WTC11 (cell line): Measurements from ENCODE around the gene BABAM2. TPM values are rescaled to one million over a fixed set of nuclear protein-coding genes. Genes with fewer than 3 reads are reported as not detected.

Experiments
- ATAC-seq: fragments of 200-7000 bp; cut with Tn5 transposase; 2 replicates; pipeline ENCODE4 v1.10.0; 2021; ENCODE audit warnings: mild to moderate bottlenecking, moderate library complexity
- CTCF ChIA-PET: fragments of 300-600 bp; sonication (Branson Sonifier 250); formaldehyde crosslinking; loops from one replicate; lab custom pipeline; 2021; ENCODE audit warnings: antibody characterized with exemption; lab: Charles Lee
- POLR2A ChIA-PET: fragments of 350-600 bp; sonication (Branson Sonifier 250); formaldehyde crosslinking; loops from one replicate; lab custom pipeline; 2021; ENCODE audit warnings: antibody characterized with exemption; lab: Charles Lee
- DNase-seq: peaks from one replicate; pipeline ENCODE4 v3.0.0; 2021; ENCODE audit warnings: low spot score
- H3K27ac Mint-ChIP-seq: 2 replicates; pipeline ENCODE4 v1.8.0; 2021; ENCODE audit warnings: mixed read lengths
- H3K27me3 Mint-ChIP-seq: 2 replicates; pipeline ENCODE4 v1.8.0; 2021; ENCODE audit warnings: low read depth, mild to moderate bottlenecking, moderate library complexity, mixed read lengths
- H3K36me3 Mint-ChIP-seq: 2 replicates; pipeline ENCODE4 v1.8.0; 2021; ENCODE audit warnings: mixed read lengths
- H3K4me1 Mint-ChIP-seq: 2 replicates; pipeline ENCODE4 v1.8.0; 2022; ENCODE audit warnings: mixed read lengths
- H3K4me3 Mint-ChIP-seq: 2 replicates; pipeline ENCODE4 v1.8.0; 2021; ENCODE audit warnings: mild to moderate bottlenecking, moderate library complexity, mixed read lengths
- H3K9me3 Mint-ChIP-seq: 2 replicates; pipeline ENCODE4 v1.8.0; 2021; ENCODE audit warnings: mixed read lengths
- FOXK1 ChIP-seq: sonication (generic); formaldehyde crosslinking; IDR thresholded peaks from 2 replicates; pipeline ENCODE4 v1.8.0; 2022; ENCODE audit warnings: mild to moderate bottlenecking, moderate library complexity, missing genetic modification reagents
- JUN ChIP-seq: sonication (generic); formaldehyde crosslinking; IDR thresholded peaks from 2 replicates; pipeline ENCODE4 v1.8.0; 2023; ENCODE audit warnings: mild to moderate bottlenecking, missing genetic modification reagents
- SMAD4 ChIP-seq: sonication (generic); formaldehyde crosslinking; IDR thresholded peaks from 2 replicates; pipeline ENCODE4 v1.8.0; 2022; ENCODE audit warnings: mild to moderate bottlenecking, missing genetic modification reagents
- TCF7 ChIP-seq: sonication (generic); formaldehyde crosslinking; IDR thresholded peaks from 2 replicates; pipeline ENCODE4 v1.8.0; 2022; ENCODE audit warnings: mild to moderate bottlenecking, low read depth, missing genetic modification reagents, moderate library complexity
- ZBTB21 ChIP-seq: sonication (generic); formaldehyde crosslinking; IDR thresholded peaks from 2 replicates; pipeline ENCODE4 v1.8.1; 2023; ENCODE audit warnings: mild to moderate bottlenecking, missing genetic modification reagents, borderline replicate concordance
- ZNF138 ChIP-seq: sonication (generic); formaldehyde crosslinking; conservative IDR thresholded peaks from 2 replicates; pipeline ENCODE4 v1.8.1; 2022; ENCODE audit warnings: mild to moderate bottlenecking, moderate library complexity, missing genetic modification reagents
- ZNF232 ChIP-seq: sonication (generic); formaldehyde crosslinking; IDR thresholded peaks from 2 replicates; pipeline ENCODE4 v1.8.0; 2022; ENCODE audit warnings: mild to moderate bottlenecking, missing genetic modification reagents
- ZNF671 ChIP-seq: fragments of 250-450 bp; sonication (Bioruptor Pico); IDR thresholded peaks from 2 replicates; pipeline ENCODE4 v1.8.0; 2021; ENCODE audit warnings: mild to moderate bottlenecking
- total RNA-seq: library from RNA; stranded (reverse); gene quantifications from 3 replicates; pipeline ENCODE4 v1.2.3, GENCODE V29; 2021
- TF ChIP-seq, protein P1 (sequence below): sonication (generic); formaldehyde crosslinking; IDR thresholded peaks from 2 replicates; pipeline ENCODE4 v1.8.1; 2023; ENCODE audit warnings: mild to moderate bottlenecking, missing genetic modification reagents
- TF ChIP-seq, protein P2 (sequence below): sonication (generic); formaldehyde crosslinking; IDR thresholded peaks from 2 replicates; pipeline ENCODE4 v1.8.0; 2023; ENCODE audit warnings: mild to moderate bottlenecking, missing genetic modification reagents
- TF ChIP-seq, protein P3 (sequence below): sonication (generic); formaldehyde crosslinking; IDR thresholded peaks from 2 replicates; pipeline ENCODE4 v1.8.1; 2022; ENCODE audit warnings: missing genetic modification reagents, borderline replicate concordance
- TF ChIP-seq, protein P4 (sequence below): sonication (generic); formaldehyde crosslinking; conservative IDR thresholded peaks from 2 replicates; pipeline ENCODE4 v1.8.1; 2023; ENCODE audit warnings: mild to moderate bottlenecking, low read depth, missing genetic modification reagents, moderate library complexity
- TF ChIP-seq, protein P5 (sequence below): fragments of 250-450 bp; sonication (Bioruptor Pico); IDR thresholded peaks from 2 replicates; pipeline ENCODE4 v1.9.0; 2021; ENCODE audit warnings: mild to moderate bottlenecking, borderline replicate concordance
- TF ChIP-seq, protein P6 (sequence below): sonication (generic); formaldehyde crosslinking; IDR thresholded peaks from 2 replicates; pipeline ENCODE4 v1.8.0; 2022; ENCODE audit warnings: mild to moderate bottlenecking, missing genetic modification reagents

BABAM2 gene
- total RNA-seq, 1 experiment from 2014 or later = 16.5 TPM

DNA sequence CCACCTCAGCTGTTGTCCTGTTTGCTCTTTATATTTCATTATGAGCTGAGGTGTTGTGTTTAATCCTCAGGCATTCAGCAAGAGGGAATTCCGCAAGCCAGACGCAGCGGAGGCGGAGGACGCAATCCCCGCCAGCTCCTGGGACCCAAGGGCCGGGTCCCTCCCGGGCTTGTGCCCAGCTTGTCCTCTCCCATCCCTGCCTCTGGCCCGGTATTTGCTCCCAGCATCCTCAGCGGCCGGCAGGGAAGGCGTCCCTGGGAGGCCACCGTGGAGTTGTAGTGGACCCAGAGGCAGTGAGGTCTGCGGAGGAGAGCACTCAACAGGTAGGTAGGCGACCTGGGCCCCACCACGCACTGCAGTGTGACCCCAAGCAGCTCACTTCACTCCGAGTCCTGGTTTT is 459.7 kb downstream of the BABAM2 start:
- ATAC-seq = no peak
- H3K4me3 Mint-ChIP-seq = no peak overlapping the region
- H3K27ac Mint-ChIP-seq = no peak overlapping the region
- no peaks in the 10 kb centered on the region for H3K36me3 Mint-ChIP-seq
- TF ChIP-seq TCF7 (CRISPR knock-in tag) (no peak), ZNF671 (no peak), FOXK1 (no peak)
- TF ChIP-seq, protein P1, sequence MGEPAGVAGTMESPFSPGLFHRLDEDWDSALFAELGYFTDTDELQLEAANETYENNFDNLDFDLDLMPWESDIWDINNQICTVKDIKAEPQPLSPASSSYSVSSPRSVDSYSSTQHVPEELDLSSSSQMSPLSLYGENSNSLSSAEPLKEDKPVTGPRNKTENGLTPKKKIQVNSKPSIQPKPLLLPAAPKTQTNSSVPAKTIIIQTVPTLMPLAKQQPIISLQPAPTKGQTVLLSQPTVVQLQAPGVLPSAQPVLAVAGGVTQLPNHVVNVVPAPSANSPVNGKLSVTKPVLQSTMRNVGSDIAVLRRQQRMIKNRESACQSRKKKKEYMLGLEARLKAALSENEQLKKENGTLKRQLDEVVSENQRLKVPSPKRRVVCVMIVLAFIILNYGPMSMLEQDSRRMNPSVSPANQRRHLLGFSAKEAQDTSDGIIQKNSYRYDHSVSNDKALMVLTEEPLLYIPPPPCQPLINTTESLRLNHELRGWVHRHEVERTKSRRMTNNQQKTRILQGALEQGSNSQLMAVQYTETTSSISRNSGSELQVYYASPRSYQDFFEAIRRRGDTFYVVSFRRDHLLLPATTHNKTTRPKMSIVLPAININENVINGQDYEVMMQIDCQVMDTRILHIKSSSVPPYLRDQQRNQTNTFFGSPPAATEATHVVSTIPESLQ (CRISPR knock-in tag) = no peak
- TF ChIP-seq, protein P2, sequence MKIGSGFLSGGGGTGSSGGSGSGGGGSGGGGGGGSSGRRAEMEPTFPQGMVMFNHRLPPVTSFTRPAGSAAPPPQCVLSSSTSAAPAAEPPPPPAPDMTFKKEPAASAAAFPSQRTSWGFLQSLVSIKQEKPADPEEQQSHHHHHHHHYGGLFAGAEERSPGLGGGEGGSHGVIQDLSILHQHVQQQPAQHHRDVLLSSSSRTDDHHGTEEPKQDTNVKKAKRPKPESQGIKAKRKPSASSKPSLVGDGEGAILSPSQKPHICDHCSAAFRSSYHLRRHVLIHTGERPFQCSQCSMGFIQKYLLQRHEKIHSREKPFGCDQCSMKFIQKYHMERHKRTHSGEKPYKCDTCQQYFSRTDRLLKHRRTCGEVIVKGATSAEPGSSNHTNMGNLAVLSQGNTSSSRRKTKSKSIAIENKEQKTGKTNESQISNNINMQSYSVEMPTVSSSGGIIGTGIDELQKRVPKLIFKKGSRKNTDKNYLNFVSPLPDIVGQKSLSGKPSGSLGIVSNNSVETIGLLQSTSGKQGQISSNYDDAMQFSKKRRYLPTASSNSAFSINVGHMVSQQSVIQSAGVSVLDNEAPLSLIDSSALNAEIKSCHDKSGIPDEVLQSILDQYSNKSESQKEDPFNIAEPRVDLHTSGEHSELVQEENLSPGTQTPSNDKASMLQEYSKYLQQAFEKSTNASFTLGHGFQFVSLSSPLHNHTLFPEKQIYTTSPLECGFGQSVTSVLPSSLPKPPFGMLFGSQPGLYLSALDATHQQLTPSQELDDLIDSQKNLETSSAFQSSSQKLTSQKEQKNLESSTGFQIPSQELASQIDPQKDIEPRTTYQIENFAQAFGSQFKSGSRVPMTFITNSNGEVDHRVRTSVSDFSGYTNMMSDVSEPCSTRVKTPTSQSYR (CRISPR knock-in tag) = no peak
- no peaks in the 10 kb centered on the region for H3K9me3 Mint-ChIP-seq
- H3K4me1 Mint-ChIP-seq = peaks cover 10% of the 10 kb centered on the region; the same call in 1 of the 2 replicates
- H3K27me3 Mint-ChIP-seq = no peaks in the 10 kb centered on the region
- CTCF ChIA-PET = interaction anchor here (1.7 kb wide), 2 partner anchors 9 to 646 kb away, joined by 4 read pairs; no protein-coding TSS in a partner anchor
- POLR2A ChIA-PET = no interaction called here
- no peak for DNase-seq

DNA sequence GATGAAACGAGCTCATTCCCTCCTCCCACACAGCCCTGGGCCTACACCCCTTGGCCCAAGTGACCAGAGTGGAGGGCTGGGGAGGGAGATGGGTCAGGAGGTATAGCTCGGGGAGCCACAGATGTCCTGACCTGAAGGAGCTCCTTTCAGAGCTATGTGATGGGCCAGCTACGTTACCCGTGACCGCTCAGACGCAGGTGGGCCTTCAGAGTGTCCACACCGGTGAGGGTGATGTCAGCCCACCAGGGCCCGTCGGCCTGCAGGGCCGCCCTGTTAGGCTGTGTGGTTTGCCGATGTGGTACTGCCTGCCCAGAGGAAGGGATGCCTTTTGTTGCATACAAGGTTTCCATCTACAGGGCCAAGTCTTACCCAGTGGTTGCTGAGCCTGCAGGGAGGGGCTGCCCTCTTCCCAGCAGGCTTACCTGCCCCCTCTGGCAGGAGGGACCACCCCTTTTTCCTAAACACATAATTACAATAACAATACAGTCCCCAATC is 460.3 kb downstream of the BABAM2 start:
- CTCF ChIA-PET = interaction anchor here (1.7 kb wide), 2 partner anchors 10 to 647 kb away, joined by 4 read pairs; no protein-coding TSS in a partner anchor

More for the DNA sequence above, 460.3 kb downstream of the BABAM2 start:
- Mint-ChIP-seq H3K4me1 (peaks cover 10% of the 10 kb centered on the region; the same call in 1 of the 2 replicates), H3K4me3 (no peak overlapping the region), H3K27me3 (no peaks in the 10 kb centered on the region), H3K36me3 (no peaks in the 10 kb centered on the region), H3K27ac (no peak overlapping the region), H3K9me3 (no peaks in the 10 kb centered on the region)
- DNase-seq = no peak
- POLR2A ChIA-PET = no interaction called here
- TF ChIP-seq SMAD4 (CRISPR knock-in tag) = no peak
- TF ChIP-seq, protein P3, sequence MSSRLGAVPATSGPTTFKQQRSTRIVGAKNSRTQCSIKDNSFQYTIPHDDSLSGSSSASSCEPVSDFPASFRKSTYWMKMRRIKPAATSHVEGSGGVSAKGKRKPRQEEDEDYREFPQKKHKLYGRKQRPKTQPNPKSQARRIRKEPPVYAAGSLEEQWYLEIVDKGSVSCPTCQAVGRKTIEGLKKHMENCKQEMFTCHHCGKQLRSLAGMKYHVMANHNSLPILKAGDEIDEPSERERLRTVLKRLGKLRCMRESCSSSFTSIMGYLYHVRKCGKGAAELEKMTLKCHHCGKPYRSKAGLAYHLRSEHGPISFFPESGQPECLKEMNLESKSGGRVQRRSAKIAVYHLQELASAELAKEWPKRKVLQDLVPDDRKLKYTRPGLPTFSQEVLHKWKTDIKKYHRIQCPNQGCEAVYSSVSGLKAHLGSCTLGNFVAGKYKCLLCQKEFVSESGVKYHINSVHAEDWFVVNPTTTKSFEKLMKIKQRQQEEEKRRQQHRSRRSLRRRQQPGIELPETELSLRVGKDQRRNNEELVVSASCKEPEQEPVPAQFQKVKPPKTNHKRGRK (CRISPR knock-in tag) = no peak
- TF ChIP-seq, protein P4, sequence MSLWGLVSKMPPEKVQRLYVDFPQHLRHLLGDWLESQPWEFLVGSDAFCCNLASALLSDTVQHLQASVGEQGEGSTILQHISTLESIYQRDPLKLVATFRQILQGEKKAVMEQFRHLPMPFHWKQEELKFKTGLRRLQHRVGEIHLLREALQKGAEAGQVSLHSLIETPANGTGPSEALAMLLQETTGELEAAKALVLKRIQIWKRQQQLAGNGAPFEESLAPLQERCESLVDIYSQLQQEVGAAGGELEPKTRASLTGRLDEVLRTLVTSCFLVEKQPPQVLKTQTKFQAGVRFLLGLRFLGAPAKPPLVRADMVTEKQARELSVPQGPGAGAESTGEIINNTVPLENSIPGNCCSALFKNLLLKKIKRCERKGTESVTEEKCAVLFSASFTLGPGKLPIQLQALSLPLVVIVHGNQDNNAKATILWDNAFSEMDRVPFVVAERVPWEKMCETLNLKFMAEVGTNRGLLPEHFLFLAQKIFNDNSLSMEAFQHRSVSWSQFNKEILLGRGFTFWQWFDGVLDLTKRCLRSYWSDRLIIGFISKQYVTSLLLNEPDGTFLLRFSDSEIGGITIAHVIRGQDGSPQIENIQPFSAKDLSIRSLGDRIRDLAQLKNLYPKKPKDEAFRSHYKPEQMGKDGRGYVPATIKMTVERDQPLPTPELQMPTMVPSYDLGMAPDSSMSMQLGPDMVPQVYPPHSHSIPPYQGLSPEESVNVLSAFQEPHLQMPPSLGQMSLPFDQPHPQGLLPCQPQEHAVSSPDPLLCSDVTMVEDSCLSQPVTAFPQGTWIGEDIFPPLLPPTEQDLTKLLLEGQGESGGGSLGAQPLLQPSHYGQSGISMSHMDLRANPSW (CRISPR knock-in tag) = no peak
- no peak for TF ChIP-seq ZBTB21 (CRISPR knock-in tag)
- TF ChIP-seq TCF7 (CRISPR knock-in tag) = no peak
- no peak for TF ChIP-seq ZNF138 (CRISPR knock-in tag)
- no peak for TF ChIP-seq JUN (CRISPR knock-in tag)
- no peak for TF ChIP-seq ZNF671
- TF ChIP-seq, protein P5, sequence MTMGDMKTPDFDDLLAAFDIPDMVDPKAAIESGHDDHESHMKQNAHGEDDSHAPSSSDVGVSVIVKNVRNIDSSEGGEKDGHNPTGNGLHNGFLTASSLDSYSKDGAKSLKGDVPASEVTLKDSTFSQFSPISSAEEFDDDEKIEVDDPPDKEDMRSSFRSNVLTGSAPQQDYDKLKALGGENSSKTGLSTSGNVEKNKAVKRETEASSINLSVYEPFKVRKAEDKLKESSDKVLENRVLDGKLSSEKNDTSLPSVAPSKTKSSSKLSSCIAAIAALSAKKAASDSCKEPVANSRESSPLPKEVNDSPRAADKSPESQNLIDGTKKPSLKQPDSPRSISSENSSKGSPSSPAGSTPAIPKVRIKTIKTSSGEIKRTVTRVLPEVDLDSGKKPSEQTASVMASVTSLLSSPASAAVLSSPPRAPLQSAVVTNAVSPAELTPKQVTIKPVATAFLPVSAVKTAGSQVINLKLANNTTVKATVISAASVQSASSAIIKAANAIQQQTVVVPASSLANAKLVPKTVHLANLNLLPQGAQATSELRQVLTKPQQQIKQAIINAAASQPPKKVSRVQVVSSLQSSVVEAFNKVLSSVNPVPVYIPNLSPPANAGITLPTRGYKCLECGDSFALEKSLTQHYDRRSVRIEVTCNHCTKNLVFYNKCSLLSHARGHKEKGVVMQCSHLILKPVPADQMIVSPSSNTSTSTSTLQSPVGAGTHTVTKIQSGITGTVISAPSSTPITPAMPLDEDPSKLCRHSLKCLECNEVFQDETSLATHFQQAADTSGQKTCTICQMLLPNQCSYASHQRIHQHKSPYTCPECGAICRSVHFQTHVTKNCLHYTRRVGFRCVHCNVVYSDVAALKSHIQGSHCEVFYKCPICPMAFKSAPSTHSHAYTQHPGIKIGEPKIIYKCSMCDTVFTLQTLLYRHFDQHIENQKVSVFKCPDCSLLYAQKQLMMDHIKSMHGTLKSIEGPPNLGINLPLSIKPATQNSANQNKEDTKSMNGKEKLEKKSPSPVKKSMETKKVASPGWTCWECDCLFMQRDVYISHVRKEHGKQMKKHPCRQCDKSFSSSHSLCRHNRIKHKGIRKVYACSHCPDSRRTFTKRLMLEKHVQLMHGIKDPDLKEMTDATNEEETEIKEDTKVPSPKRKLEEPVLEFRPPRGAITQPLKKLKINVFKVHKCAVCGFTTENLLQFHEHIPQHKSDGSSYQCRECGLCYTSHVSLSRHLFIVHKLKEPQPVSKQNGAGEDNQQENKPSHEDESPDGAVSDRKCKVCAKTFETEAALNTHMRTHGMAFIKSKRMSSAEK (CRISPR knock-in tag) = no peak
- TF ChIP-seq, protein P6, sequence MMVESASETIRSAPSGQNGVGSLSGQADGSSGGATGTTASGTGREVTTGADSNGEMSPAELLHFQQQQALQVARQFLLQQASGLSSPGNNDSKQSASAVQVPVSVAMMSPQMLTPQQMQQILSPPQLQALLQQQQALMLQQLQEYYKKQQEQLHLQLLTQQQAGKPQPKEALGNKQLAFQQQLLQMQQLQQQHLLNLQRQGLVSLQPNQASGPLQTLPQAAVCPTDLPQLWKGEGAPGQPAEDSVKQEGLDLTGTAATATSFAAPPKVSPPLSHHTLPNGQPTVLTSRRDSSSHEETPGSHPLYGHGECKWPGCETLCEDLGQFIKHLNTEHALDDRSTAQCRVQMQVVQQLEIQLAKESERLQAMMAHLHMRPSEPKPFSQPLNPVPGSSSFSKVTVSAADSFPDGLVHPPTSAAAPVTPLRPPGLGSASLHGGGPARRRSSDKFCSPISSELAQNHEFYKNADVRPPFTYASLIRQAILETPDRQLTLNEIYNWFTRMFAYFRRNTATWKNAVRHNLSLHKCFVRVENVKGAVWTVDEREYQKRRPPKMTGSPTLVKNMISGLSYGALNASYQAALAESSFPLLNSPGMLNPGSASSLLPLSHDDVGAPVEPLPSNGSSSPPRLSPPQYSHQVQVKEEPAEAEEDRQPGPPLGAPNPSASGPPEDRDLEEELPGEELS (CRISPR knock-in tag) = no peak
- no peak for TF ChIP-seq ZNF232 (CRISPR knock-in tag)
- ATAC-seq = peak; percentile 31
